Hindlimb muscle (tissue), 1 donor: Measurements from ENCODE around the gene AMELX. TPM values are rescaled to one million over a fixed set of nuclear protein-coding genes. Genes with fewer than 3 reads are reported as not detected.

Experiments
- DNase-seq: peaks from one replicate; pipeline ENCODE4 v3.0.0-alpha.2; 2013
- polyA plus RNA-seq: library from polyadenylated mRNA; unstranded; fragments of 120-200 nt; gene quantifications from one replicate; pipeline ENCODE4 v1.2.1, GENCODE V29; 2013; ENCODE audit not compliant: insufficient read length

AMELX gene
- polyA plus RNA-seq = not detected

DNA sequence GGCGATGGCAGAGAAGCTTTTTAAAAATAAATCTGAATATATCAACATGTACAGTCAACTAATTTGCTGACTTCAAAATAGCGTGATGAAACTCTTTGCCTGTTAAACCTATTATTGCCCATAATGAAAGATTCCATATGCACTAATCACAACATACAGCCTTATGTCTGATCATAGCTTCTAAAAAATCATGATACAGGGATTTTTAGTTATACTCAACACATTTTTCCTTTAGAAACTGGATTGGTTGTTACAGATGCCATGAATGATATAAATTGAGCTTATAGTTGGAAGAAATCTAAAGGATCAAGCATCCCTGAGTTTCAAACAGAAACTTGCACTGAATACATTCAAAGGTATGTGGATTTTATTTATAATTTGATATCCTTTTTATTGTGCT lies at the start of gene AMELX:
AMELX (plus strand) TSS at position 301 of the 400 bp plus-strand sequence. CDS start 1,376 bp downstream, outside the sequence.
- DNase-seq = no peak

DNA sequence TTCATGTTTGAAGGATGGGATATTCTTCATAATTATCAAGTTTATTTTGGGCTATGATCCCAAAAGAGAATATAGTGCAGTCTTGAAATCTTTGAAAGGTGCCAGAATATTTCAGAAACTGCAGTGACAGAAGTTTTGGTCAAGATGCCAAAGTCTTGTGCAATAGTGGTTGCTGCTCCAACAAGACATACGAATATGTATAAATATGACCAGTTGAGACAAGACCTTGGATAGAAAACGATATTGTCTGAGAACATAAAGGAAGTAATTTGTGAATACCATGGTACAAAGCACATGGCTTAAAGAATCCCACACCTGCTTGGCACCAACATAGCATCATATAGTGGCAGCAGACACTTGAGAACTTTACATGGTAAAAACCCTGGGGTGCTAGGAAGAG lies 48.6 kb upstream of the AMELX start:
- peak; percentile 57 for DNase-seq

DNA sequence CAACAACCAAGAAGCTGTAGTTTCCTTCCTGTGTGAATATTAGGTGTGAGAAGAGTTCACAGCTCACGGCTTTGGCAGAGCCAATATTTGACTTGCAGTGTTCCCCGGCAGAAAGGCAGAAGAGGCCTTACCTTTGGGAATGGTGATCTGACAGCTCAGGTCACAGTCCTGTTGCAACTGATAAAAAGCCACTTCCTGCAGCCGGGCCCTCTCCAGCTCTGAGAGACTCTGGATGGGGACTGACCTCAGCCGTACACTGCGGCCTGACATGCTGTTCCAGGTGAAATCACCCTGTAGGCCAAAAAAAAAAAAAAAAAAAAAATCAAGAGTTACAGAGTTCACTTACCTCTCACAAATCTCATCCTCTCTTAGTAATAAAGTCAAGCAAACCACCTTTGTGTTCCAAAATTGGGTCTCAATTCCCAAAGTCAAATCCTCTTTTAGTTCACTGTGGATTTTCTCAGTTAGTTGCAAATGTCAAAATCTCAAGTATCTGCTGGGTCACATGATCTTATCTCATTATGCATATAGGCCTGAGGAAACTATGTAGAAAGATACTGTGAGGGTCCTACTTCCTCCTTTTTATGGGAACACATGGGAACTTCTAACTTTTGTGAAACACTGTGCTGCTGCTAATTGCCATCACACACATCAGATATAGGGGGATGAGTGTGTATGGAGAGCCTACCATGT lies 38.6 kb upstream of the AMELX start:
- no peak for DNase-seq

DNA sequence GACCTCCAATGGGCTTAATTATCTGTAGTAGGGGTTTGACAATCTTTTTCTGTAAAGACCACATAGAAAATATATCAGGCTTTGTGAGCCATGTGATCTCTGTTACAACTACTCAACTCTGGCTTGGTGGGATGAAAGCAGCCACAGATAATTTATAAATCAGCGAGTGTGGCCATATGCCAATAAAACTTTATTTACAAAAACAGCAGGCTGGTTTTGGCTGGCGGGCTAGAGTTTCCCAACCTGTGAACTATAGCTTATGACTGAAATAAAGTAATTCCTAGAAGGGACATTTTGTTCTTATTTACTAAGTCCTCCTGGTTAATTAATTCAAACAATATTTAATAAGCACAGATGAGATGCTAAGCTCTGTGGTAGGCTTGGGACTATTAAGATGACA lies 35.9 kb upstream of the AMELX start:
- DNase-seq = no peak

DNA sequence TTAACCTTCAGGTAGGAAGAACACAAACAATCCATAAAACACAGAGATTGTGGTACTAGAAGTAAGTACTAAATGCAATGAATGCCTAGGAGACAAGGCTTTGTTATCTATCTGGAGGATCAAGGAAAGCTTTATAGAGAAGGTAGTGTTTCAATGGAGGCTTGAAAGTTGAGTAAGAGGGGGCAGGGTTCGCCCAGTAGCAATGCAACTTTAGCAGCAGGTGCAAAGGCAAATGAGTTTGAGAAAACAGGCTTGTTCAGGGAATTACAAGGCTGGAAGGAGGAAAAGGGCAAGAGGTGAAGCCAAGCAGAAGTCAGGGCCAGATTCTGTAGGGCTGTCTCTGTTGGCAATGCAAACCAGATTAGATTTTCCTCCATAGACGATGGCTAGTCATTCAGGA lies 35.5 kb upstream of the AMELX start:
- no peak for DNase-seq

DNA sequence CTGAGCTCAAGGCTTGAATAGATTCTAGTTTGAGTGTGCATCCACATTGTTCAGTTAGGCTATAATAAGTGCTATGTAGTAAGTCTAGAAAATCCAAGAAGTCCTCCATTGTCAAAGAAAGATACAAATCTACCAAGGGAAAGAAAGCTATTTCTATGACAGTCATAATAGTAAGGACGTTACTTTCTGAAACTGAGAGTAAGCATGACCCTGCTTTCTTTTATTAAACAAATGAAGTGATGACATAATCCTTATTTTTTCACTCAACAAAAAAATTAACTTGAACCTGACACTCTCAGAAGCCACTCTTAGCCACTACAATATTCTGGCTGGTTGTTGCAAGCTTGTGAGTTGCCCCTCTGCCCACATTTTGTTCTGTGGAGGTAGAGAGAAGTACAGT lies 33.8 kb upstream of the AMELX start:
- DNase-seq = no peak

DNA sequence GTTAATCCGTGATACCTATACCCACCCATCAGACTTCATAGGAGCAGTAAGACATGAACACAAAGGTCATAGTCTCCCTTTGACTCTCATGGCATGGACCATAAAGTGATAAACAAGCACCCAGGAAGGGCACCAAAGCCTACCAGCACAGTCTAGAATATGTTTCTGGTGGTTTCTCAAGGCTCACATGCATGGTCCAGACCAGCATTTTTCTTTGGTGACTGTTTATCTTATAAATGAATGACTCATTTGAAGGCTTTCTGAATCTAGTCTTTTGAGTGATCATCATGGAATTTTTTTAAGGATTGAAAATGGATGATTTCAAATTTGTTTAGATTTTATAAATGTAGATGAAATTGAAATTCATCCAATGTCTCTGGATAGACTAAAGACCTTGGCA lies 32.0 kb upstream of the AMELX start:
- no peak for DNase-seq

DNA sequence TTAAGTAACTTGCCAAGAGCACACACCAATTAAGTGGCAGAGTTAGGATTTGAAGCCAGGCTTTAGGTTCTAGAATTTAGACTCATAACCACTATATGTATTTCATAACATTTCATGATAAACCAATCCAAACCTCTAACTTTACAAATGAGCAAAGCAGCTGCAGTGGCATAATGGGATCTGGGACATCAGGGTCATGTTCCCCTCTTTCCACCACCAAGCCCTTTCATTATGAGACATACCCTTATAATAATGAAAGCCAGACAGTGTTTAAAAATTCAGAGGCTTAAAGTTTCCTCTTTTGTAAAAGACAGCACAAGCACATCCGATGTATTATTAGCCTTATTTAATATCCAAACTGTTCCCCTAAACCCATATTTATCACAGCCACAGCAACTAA lies 28.3 kb upstream of the AMELX start:
- DNase-seq = no peak

DNA sequence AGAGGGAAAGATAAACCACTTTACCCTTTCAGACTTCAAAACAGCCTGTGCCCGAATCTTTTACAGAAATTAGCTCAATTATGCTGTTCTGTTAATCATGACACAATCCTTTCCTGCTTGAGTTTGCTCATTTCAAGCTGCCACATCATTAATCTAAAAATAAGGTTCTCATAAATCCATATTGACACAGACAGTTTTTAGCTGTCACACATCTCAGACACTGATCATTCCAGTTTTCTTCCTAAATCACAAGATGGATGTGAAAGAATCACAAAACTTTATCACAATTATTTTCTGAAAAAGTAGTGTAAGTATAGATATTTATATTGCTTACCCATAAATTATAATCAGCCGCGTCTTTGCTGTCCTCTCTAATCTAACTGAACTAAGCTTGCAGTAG lies 27.9 kb upstream of the AMELX start:
- DNase-seq = no peak

DNA sequence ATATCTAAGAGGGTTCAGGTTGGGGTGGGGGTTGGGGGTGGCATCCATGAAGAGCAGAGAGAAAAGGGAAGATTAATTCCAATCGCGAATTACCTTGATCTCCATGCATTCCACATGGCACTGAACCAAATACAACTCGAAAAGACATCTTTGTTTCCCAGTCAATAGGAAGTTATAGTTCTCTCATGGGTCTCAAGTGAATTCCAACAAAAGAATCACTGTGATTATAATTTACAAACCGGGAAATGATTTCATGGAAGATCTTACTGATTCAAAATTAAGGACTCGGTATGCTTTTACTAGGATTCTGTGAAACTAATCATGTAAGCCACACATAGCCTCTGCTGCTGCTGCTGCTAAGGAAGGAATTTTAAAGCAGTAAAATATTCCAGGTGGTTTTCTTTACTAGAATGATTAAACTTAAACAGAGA lies 26.6 kb upstream of the AMELX start:
- peak; percentile 31 for DNase-seq

DNA sequence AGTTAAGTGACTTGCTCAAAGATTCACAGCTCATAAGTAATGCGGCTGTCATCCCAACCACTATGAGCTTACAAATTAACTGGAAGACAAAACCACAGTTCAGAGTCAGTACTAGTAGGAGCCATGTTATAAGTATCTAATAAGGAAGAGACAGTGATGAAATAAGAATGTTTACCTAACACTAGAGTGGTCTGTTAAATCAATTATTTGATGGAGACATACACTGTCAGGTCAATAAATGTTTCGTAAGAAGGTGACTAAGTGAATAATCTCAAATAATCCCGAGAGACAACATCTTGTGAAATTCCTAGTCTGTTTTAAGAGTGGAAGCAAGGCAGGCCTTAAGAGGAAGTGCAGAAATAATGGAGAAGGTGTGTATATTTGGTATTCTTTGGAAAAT lies 25.8 kb upstream of the AMELX start:
- DNase-seq = no peak

DNA sequence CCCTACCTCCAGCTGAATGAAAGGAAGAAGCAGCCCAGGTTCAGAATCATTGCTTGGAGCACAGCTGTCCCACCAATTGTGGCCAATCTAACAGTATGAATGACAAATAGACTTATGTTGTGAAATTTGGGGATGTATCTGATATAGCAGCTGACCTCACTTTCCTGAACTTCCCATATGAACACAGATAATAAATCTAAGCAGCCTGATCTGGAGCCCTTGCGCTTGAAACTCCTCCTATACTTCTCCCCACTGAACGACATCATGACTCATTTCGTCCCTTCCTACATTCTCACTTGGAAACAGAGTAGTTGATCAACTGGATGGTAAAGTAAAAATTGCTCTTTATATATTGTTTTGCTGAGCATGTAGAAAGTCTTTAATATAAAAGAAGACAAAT lies 24.2 kb upstream of the AMELX start:
- DNase-seq = no peak

DNA sequence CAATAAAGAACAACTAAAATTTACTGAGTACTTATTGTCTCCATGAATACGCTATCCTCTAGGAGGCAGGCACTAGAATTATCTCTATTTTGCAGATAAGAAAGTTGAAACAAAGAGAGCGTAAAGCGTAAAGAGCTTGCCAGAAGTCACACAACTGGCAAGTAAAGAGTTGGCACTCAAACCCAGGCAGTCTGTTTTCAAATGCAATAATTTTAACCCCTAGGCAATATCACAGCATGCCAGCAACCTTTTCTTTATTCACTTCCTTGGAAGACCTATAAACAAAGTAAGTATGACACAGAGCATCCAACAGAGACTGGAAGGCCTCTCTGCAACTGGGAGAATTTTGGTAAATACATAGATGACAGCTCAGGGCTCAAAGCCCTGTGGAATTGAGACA lies 23.2 kb upstream of the AMELX start:
- no peak for DNase-seq

DNA sequence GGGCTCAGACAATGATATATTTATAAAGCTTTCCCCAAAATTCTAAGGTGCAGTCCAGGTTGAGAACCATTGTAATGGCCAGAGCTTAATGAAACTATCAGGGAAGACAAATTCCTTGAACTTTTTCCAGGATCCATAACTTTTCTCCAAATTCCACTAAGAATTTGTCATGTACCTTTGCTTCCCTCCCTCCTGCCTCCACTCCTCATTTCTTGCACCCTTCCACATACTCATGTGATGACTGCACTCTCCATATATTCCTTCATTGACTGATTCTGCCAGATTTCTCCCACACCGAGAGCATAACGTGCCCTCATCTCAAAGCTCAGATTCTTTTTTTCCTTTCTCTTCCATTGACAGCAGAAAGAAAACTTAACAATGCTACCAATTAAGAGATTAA lies 20.9 kb upstream of the AMELX start:
- DNase-seq = no peak

DNA sequence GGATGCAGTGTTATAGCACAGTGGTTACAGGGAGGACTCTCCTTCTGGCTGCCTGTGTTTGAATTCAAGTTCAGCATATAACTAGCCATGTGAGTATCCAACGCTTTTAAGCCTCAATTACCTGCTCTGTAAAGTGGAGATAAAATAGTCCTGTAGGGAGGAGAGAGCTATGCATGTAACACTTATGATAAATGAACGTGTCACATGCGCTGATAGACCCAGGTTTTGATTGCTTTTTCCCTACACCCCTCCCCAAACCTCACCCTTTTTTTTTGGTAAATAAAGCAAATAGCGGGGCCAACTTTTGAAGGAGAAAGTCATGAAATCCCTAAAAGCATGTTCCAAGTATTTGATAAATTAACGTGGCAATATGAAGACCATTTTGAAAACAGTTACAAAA lies 20.4 kb upstream of the AMELX start:
- no peak for DNase-seq

DNA sequence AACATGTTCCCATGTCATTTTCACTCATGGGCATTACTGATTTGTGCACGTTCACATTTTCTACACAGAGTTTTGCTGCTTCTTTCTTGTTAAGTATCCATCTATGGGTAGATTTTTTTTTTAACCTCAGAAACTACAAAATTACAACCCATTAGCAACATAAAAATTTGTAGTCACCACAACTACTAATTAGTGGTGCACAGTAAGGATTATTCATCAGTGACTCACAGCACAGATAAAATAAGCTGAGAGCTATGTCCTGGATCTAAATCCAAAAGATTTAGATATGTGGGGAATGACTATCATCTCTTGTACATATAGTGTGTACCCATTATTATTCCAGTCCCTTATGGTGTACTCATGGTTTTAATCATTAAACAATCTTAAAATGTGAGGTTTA lies 19.7 kb upstream of the AMELX start:
- DNase-seq = no peak

DNA sequence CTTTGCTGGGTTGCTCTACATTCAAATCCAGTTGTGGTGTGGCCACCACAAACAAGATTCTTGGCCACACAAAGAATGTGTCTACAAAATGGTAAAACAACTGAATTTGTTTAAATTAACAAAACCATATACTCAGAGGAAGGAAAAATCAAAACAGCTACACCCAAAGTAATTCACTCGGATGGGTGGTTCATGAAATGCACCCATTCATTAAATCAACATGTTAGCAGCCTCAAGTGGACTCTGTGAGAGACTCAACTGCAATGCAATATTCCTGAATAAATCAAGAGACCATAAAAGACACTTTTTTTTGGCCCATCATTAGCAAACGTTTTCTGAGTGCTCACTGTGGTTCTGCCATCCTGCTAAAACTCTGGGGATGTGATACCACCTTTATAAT lies 11.2 kb upstream of the AMELX start:
- no peak for DNase-seq

DNA sequence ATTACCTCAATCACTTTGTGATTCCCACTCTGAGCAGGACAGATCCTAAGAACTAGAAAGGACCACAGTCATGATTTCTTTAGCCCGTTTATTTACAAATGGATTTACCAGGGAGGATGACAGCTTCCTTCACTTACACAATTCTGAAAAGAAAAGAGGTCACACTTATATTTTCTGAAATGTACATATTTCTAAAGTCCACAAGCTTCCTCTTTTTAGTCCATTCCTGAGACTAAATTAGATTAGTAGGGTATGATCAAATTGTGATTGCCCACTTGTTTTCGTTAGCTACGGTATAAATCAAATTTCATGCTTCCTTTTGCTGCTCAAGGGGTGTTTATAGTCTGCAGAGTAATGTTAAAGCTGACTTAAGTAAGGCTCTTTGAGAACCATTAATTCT lies 7.6 kb upstream of the AMELX start:
- no peak for DNase-seq

DNA sequence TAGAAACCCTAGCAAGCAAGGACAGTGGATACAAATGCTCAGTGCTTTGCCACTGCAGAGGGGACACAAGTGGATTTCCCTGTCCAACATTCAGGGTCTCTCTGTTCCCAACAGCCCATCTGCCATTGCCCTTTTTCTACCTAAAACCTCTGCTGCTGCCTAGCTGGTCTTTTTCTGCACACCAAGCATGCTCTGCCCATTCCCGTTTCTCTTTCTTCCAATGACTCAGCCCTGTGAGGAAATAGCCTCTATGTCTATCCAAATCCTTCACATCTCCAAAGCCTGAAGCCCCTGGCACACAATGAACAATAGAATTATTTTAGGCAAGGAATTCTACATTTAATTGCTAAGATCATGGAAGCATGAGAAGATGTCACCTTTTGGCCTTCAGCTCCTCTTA lies 5.7 kb upstream of the AMELX start:
- DNase-seq = no peak

DNA sequence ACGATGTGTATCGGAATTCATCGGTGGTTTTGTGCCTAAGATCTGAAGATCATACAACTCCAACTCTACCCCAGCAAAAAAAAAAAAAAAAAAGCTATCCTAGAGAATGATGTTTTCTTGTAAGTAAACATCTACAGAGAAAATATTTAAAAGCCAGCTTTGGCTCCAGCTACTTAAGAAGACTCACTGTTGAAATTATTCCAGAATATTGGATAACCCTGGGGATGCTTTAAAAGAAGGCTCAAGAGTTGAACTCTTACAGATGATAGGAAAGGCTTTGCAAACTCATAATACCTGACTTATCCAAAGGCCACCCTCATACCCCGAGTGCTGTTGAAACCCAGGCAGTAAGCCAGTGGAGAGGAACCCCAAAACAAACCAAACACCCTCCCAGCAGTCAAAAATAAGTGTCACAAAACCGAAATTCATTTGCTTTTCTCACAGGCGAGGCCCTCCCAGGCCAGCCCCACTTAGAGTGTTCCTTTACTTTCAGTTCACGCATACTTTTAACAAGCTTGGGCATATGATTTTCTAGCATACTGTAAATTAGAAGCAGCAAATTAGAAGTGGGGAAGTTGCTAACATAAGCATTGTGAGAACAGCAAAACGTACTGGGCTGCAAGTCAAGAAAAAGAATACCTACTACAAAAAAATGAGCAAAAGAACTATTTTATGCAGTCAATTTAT lies 2.7 kb upstream of the AMELX start:
- no peak for DNase-seq

DNA sequence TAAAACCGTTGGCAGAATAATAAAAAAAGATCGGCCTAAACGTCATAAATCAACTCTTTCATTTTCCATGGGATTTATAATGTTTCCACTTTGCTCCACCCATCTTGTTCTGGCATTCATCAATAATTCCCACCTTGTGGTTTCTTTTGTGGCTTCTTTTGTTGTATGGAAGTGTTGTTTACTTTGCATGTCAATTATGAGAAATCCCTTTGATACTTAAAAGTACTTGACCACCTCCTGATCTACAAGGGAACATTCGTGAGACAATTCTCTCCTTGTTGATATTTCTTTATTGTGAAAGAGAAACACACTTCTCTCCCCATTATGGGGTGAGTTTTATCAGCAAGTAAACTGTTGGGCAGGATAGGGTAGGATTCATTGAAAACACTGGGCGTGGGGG lies 2.8 kb downstream of the AMELX start:
- DNase-seq = no peak

DNA sequence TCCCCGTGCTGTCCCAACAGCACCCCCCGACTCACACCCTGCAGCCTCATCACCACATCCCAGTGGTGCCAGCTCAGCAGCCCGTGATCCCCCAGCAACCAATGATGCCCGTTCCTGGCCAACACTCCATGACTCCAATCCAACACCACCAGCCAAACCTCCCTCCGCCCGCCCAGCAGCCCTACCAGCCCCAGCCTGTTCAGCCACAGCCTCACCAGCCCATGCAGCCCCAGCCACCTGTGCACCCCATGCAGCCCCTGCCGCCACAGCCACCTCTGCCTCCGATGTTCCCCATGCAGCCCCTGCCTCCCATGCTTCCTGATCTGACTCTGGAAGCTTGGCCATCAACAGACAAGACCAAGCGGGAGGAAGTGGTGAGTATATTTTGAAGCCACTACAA lies 5.4 kb downstream of the AMELX start:
- no peak for DNase-seq

DNA sequence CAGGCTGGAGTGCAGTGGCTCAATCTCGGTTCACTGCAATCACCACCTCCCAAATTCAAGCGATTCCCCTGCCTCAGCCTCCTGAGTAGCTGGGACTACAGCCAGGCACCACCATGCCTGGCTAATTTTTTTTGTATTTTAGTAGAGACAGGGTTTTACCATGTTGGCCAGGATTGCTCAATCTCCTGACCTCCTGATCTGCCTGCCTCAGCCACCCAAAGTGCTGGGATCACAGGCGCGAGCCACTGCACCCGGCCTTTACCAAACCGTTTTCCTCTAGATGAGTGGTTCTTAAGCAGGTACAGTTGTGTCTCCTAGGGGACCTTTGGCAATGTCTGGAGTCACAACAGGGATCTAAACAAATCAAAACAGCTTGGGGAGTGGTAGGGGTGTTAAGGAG lies 11.6 kb downstream of the AMELX start:
- no peak for DNase-seq

DNA sequence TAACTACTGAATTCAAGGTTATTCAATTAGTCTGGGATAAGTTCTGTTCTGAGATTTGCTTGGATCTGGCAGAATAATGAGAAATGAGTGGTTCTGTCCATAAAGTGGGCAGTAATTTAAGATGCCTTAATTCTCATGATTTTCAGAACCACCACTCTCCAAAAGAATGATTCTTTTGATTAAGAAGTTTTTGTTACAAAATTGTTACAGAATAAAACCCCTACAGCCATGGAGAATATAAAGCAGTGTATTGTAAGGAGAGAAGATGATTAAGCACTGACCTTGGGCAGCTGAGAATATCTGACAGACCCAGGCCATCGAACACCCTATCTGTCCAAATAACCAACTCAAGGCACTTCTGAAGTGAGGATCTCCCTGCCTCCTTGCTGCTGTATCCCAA lies 12.4 kb downstream of the AMELX start:
- no peak for DNase-seq

DNA sequence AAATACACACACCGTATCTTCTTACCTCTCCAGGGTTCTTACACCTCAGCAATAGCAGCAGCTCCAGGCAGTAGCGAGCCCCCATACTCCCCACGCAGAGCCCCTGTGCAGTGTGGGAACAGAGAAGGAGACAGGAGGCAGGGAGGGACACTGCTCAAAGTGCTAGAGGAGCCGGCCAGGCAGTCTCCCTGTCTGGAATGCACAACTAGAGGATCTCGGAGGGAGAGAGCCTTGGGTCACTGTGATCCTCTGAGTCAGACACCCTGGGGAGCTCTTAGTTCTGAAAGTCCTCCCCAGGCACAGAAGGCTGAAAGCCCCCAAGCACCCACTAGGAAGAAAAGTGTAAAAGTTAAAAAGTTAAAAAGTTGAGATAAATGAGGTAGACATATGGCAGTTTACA lies 16.0 kb downstream of the AMELX start:
- no peak for DNase-seq
